H1 (cell line): ENCODE results near the gene KRTAP3-1. TPM values are rescaled to one million over a fixed set of nuclear protein-coding genes. Genes with fewer than 3 reads are reported as not detected.

Source experiments
- EZH2 ChIP-seq: fragments of 200-600 bp; sonication (generic); IDR thresholded peaks from 2 replicates; pipeline ENCODE4 v1.7.1; 2012; ENCODE audit warnings: low read depth, mild to moderate bottlenecking, moderate library complexity, low read length, inconsistent platforms; ENCODE audit not compliant: severe bottlenecking
- GTF2F1 ChIP-seq: IDR thresholded peaks from 2 replicates; pipeline ENCODE4 v1.6.1; 2012; ENCODE audit warnings: low read depth, low read length, improper control_type of control experiment, borderline replicate concordance
- HDAC2 ChIP-seq, 2 experiments: fragments of 300-600 bp in 1 of 2; sonication (generic) in 1 of 2; IDR thresholded peaks; 2 replicates each; pipeline ENCODE4 v1.6.1; 2011 to 2012; ENCODE audit warnings: low read depth in 2 of 2, low read length in 2 of 2, mild to moderate bottlenecking in 2 of 2, moderate library complexity in 2 of 2, borderline replicate concordance in 1 of 2, inconsistent platforms in 1 of 2
- PHF8 ChIP-seq: fragments of 200-600 bp; sonication (generic); conservative IDR thresholded peaks from 2 replicates; pipeline ENCODE4 v1.7.1; 2012; ENCODE audit warnings: low read depth, mild to moderate bottlenecking, inconsistent platforms, low read length, moderate library complexity
- SP1 ChIP-seq: IDR thresholded peaks from 2 replicates; pipeline ENCODE4 v1.6.1; 2011; ENCODE audit warnings: low read depth, low read length
- TCF12 ChIP-seq: IDR thresholded peaks from 2 replicates; pipeline ENCODE4 v1.6.1; 2011; ENCODE audit warnings: low read depth, mild to moderate bottlenecking, low read length
- USF2 ChIP-seq: IDR thresholded peaks from 2 replicates; pipeline ENCODE4 v1.6.1; 2011; ENCODE audit warnings: low read length, improper control_type of control experiment
- polyA plus RNA-seq, 7 experiments: library from polyadenylated mRNA; depleted of rRNA in 3 of 7; stranded (reverse) in 5 of 7; unstranded in 2 of 7; fragments of >200 nt in 5 of 7; fragments of 200-250 nt in 2 of 7; gene quantifications; 1 replicate in 5 of 7; 2 replicates in 1 of 7; 4 replicates in 1 of 7; pipeline versions ENCODE4 v1.2.1 to v1.2.3, GENCODE V29; 2011 to 2013; ENCODE audit warnings: missing spikeins in 2 of 7, mixed read lengths in 2 of 7
- total RNA-seq: library from RNA; stranded (reverse); fragmentation: NEBNext Ultra II Directional; extraction: Animal tissue kit (Norgen Biotek cat#: 25700); gene quantifications from 2 replicates; pipeline ENCODE4 v1.2.1, GENCODE V29; 2021
- TF ChIP-seq, protein P1 (sequence below), 3 experiments: IDR thresholded peaks; 1 replicate in 2 of 3; 2 replicates in 1 of 3; pipeline versions ENCODE4 v1.5.1 to v1.6.1; 2011; ENCODE audit warnings: low read length in 3 of 3, mild to moderate bottlenecking in 3 of 3, inconsistent platforms in 2 of 3, low read depth in 1 of 3, moderate library complexity in 1 of 3; ENCODE audit not compliant: insufficient read depth in 1 of 3; ENCODE audit errors: control extremely low read depth in 1 of 3

The KRTAP3-1 gene
- total and polyA plus RNA-seq, 2 of the 8 experiments (the other 6 are each of a cell fraction or from before 2014, with no cell fraction given), result not detected

GRCh38 chr17:41016578-41017215 lies 7.8 kb upstream of the KRTAP3-1 start (continued):
- TF ChIP-seq, protein P1, sequence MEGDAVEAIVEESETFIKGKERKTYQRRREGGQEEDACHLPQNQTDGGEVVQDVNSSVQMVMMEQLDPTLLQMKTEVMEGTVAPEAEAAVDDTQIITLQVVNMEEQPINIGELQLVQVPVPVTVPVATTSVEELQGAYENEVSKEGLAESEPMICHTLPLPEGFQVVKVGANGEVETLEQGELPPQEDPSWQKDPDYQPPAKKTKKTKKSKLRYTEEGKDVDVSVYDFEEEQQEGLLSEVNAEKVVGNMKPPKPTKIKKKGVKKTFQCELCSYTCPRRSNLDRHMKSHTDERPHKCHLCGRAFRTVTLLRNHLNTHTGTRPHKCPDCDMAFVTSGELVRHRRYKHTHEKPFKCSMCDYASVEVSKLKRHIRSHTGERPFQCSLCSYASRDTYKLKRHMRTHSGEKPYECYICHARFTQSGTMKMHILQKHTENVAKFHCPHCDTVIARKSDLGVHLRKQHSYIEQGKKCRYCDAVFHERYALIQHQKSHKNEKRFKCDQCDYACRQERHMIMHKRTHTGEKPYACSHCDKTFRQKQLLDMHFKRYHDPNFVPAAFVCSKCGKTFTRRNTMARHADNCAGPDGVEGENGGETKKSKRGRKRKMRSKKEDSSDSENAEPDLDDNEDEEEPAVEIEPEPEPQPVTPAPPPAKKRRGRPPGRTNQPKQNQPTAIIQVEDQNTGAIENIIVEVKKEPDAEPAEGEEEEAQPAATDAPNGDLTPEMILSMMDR (IDR thresholded peaks at IDR 0.05; ENCODE audit: control extremely low read depth in 1 of 3, insufficient read depth in 1 of 3, low read depth in 1 of 3, low read length in 3 of 3), result no peak
- no peak for TF ChIP-seq SP1
- no peak for TF ChIP-seq USF2
- no peak for TF ChIP-seq EZH2
- no peak for TF ChIP-seq PHF8
- no peak for TF ChIP-seq TCF12
- no peak for TF ChIP-seq GTF2F1
- TF ChIP-seq HDAC2 (IDR thresholded peaks at IDR 0.05; ENCODE audit: borderline replicate concordance in 1 of 2, low read depth in 2 of 2, low read length in 2 of 2), result no peak
